Endothelial cell of umbilical vein (primary cell): Measurements from ENCODE around the gene TSPO. TPM values are rescaled to one million over a fixed set of nuclear protein-coding genes. Genes with fewer than 3 reads are reported as not detected.

Experiments
- BruUV-seq: library from RNA; stranded (reverse); fragments of 400-500 nt; replicated peaks from 2 replicates; lab custom pipeline; 2021; lab: Mats Ljungman, UMichigan
- CTCF ChIA-PET: fragments of 300-600, 350-600 bp; sonication (Branson Sonifier 250); formaldehyde crosslinking; loops from one replicate; lab custom pipeline; 2021; ENCODE audit warnings: antibody characterized with exemption, inconsistent platforms; lab: Charles Lee
- POLR2A ChIA-PET: fragments of 300-600, 350-600 bp; sonication (Branson Sonifier 250); formaldehyde crosslinking; loops from one replicate; lab custom pipeline; 2021; ENCODE audit warnings: antibody characterized with exemption, inconsistent platforms; lab: Charles Lee
- DNase-seq: peaks from one replicate; pipeline ENCODE4 v3.0.0-alpha.2; 2011; ENCODE audit warnings: low read depth, low spot score
- FAIRE-seq: peaks from 2 replicates; lab custom pipeline; 2011; peaks lifted over from hg19 to GRCh38; lab: Jason Lieb, UNC
- H2AFZ ChIP-seq: 2 replicates; pipeline ENCODE4 v1.6.0; 2012; ENCODE audit warnings: low read depth, low read length, control low read depth, inconsistent platforms
- H3K27ac ChIP-seq: 2 replicates; pipeline ENCODE4 v1.5.1; 2011; ENCODE audit warnings: low read depth, mild to moderate bottlenecking, control low read depth, low read length, moderate library complexity; ENCODE audit not compliant: insufficient read depth
- H3K27me3 ChIP-seq, 2 experiments: 2 replicates each; pipeline versions ENCODE4 v1.6.0 to v1.6.1; 2011; ENCODE audit warnings: low read length in 2 of 2, mixed read lengths in 1 of 2; ENCODE audit not compliant: control insufficient read depth in 2 of 2, insufficient read depth in 2 of 2
- H3K36me3 ChIP-seq, 2 experiments: 2 replicates in 1 of 2; 3 replicates in 1 of 2; pipeline ENCODE4 v1.5.1; 2011; ENCODE audit warnings: low read length in 2 of 2, mild to moderate bottlenecking in 1 of 2, moderate library complexity in 1 of 2; ENCODE audit not compliant: control insufficient read depth in 2 of 2, insufficient read depth in 2 of 2; ENCODE audit errors: extremely low read depth in 1 of 2
- H3K4me1 ChIP-seq: 3 replicates; pipeline ENCODE4 v1.5.1; 2011; ENCODE audit warnings: mild to moderate bottlenecking, low read length; ENCODE audit not compliant: control insufficient read depth, insufficient read depth; ENCODE audit errors: extremely low read depth
- H3K4me2 ChIP-seq: 2 replicates; pipeline ENCODE4 v1.6.1; 2011; ENCODE audit warnings: low read length, control low read depth, mixed read lengths; ENCODE audit not compliant: insufficient read depth
- H3K4me3 ChIP-seq, 3 experiments: fragments of 200-600 bp in 1 of 3; sonication (generic), shearing (Covaris generic) in 1 of 3; replicated peaks in 1 of 3; 2 replicates each; pipeline ENCODE4 v1.5.1; 2011 to 2016; ENCODE audit warnings: control low read depth in 3 of 3, low read length in 3 of 3, mild to moderate bottlenecking in 2 of 3, inconsistent platforms in 1 of 3, low read depth in 1 of 3, moderate library complexity in 1 of 3; ENCODE audit not compliant: insufficient read depth in 1 of 3
- H3K79me2 ChIP-seq: 2 replicates; pipeline ENCODE4 v1.6.0; 2012; ENCODE audit warnings: low read length, inconsistent platforms; ENCODE audit not compliant: control insufficient read depth, insufficient read depth
- H3K9ac ChIP-seq: replicated peaks from 2 replicates; pipeline ENCODE3; 2011; ENCODE audit warnings: low read length, control low read depth; ENCODE audit not compliant: insufficient read depth; ENCODE audit errors: extremely low read depth
- H3K9me1 ChIP-seq: replicated peaks from 3 replicates; pipeline ENCODE4 v1.6.0; 2011; ENCODE audit warnings: mild to moderate bottlenecking, low read length; ENCODE audit not compliant: control insufficient read depth, insufficient read depth; ENCODE audit errors: extremely low read depth
- H3K9me3 ChIP-seq: replicated peaks from 2 replicates; pipeline ENCODE4 v1.5.1; 2012; ENCODE audit warnings: low read length, inconsistent platforms; ENCODE audit not compliant: control insufficient read depth, insufficient read depth
- H4K20me1 ChIP-seq: replicated peaks from 2 replicates; pipeline ENCODE3; 2011; ENCODE audit warnings: mild to moderate bottlenecking, low read length; ENCODE audit not compliant: control insufficient read depth, insufficient read depth; ENCODE audit errors: extremely low read depth
- EZH2 ChIP-seq: IDR thresholded peaks from 2 replicates; pipeline ENCODE4 v1.6.1; 2012; ENCODE audit warnings: borderline replicate concordance, low read depth, mild to moderate bottlenecking, moderate library complexity, low read length, inconsistent platforms; ENCODE audit not compliant: severe bottlenecking
- FOS ChIP-seq: IDR thresholded peaks from 2 replicates; pipeline ENCODE4 v1.6.1; 2011; ENCODE audit warnings: mild to moderate bottlenecking, low read length, moderate library complexity, borderline replicate concordance; ENCODE audit not compliant: insufficient read depth
- GATA2 ChIP-seq: IDR thresholded peaks from 2 replicates; pipeline ENCODE4 v1.7.0; 2011; ENCODE audit warnings: low read depth, mild to moderate bottlenecking, moderate library complexity, mixed read lengths, low read length; ENCODE audit not compliant: insufficient read length, insufficient read depth
- JUN ChIP-seq: IDR thresholded peaks from 2 replicates; pipeline ENCODE4 v1.6.1; 2011; ENCODE audit warnings: borderline replicate concordance, low read depth; ENCODE audit not compliant: insufficient read length, insufficient read depth
- MYC ChIP-seq: IDR thresholded peaks from one replicate; pipeline ENCODE4 v1.6.1; 2011; ENCODE audit warnings: mild to moderate bottlenecking, low read depth, low read length
- POLR2A ChIP-seq: IDR thresholded peaks from 2 replicates; pipeline ENCODE4 v1.6.1; 2012; ENCODE audit warnings: low read depth, mild to moderate bottlenecking, control low read depth, low read length
- POLR2AphosphoS5 ChIP-seq: IDR thresholded peaks from 2 replicates; pipeline ENCODE4 v1.6.1; 2012; ENCODE audit warnings: low read depth, mild to moderate bottlenecking, control low read depth, low read length, moderate library complexity; ENCODE audit not compliant: insufficient read depth
- dilution Hi-C: fragments of 300-500 bp; cut with MboI; formaldehyde crosslinking; loops from one replicate; pipeline ENCODE4 v1.15.0; 2019; ENCODE audit warnings: low sequenced_read_pairs; ENCODE audit not compliant: extremely low pct_ligation_motif_present
- intact Hi-C: fragments of 100-400 bp; cut with micrococcal nuclease; formaldehyde crosslinking; loops from one replicate; pipeline ENCODE4 v1.10.0; 2022
- polyA plus RNA-seq, 4 experiments: library from polyadenylated mRNA; depleted of rRNA in 3 of 4; stranded (reverse) in 3 of 4; unstranded in 1 of 4; fragments of >200 nt; gene quantifications; 2 replicates each; pipeline versions ENCODE4 v1.2.1 to v1.2.3, GENCODE V29; 2011 to 2012; ENCODE audit warnings: missing spikeins in 1 of 4
- total RNA-seq: library from RNA; stranded (reverse); gene quantifications from 2 replicates; pipeline ENCODE4 v1.2.3, GENCODE V29; 2021
- TF ChIP-seq, protein P1 (sequence below), 2 donors: IDR thresholded peaks; 1 replicate in 1 of 2; 2 replicates in 1 of 2; pipeline ENCODE4 v1.5.1; 2011; ENCODE audit warnings: low read length in 2 of 2, mild to moderate bottlenecking in 2 of 2, moderate library complexity in 2 of 2, control low read depth in 1 of 2, inconsistent platforms in 1 of 2, low read depth in 1 of 2; ENCODE audit not compliant: insufficient read depth in 1 of 2; ENCODE audit errors: extremely low read depth in 1 of 2
- TF ChIP-seq, protein P2 (sequence below): IDR thresholded peaks from 2 replicates; pipeline ENCODE4 v1.6.1; 2011; ENCODE audit not compliant: insufficient read depth, insufficient read length

Gene TSPO
- total and polyA plus RNA-seq, 2 donors (not counting 3 experiments of a cell fraction or from before 2014, with no cell fraction given) = 328 to 720 TPM

DNA sequence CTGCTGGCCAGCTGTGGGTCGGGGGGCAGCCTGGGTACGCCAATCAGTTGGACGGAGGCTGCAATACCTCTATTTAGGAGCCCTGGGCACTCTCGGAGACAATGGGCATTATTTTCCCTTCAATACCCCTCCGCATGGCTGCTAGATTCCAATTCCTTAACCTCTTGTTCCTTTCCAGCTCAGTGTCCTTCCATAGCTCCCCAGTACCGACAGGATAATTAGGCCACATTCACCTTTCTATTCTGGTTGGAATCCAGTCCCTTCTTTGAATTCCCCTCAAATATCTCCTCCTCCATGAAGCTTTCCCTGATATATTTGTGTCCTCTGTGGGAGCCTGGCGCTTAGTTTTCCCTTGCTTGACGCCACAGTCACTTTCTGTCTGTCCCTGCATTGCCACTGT lies 45.1 kb upstream of the TSPO start:
- Histone ChIP-seq H3K36me3 (no peaks in the 10 kb centered on the region), H3K27ac (no peak overlapping the region), H3K27me3 (peaks cover 10% of the 10 kb centered on the region in 2 experiments), H3K4me1 (peaks cover under 1% of the 10 kb centered on the region), H3K4me2 (no peak overlapping the region), H2AFZ (no peak overlapping the region), H3K9me3 (no peaks in the 10 kb centered on the region), H3K79me2 (no peaks in the 10 kb centered on the region), H4K20me1 (no peaks in the 10 kb centered on the region), H3K4me3 (no peak overlapping the region), H3K9me1 (no peaks in the 10 kb centered on the region), H3K9ac (no peak overlapping the region)
- no TSS peak for BruUV-seq
- dilution Hi-C loops (no loop called here), intact Hi-C loops (no loop called here)
- TF ChIP-seq EZH2 = no peak
- TF ChIP-seq MYC = no peak
- TF ChIP-seq JUN = no peak
- no peak for TF ChIP-seq POLR2A
- TF ChIP-seq, protein P1, sequence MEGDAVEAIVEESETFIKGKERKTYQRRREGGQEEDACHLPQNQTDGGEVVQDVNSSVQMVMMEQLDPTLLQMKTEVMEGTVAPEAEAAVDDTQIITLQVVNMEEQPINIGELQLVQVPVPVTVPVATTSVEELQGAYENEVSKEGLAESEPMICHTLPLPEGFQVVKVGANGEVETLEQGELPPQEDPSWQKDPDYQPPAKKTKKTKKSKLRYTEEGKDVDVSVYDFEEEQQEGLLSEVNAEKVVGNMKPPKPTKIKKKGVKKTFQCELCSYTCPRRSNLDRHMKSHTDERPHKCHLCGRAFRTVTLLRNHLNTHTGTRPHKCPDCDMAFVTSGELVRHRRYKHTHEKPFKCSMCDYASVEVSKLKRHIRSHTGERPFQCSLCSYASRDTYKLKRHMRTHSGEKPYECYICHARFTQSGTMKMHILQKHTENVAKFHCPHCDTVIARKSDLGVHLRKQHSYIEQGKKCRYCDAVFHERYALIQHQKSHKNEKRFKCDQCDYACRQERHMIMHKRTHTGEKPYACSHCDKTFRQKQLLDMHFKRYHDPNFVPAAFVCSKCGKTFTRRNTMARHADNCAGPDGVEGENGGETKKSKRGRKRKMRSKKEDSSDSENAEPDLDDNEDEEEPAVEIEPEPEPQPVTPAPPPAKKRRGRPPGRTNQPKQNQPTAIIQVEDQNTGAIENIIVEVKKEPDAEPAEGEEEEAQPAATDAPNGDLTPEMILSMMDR (IDR thresholded peaks at IDR 0.05; ENCODE audit: extremely low read depth in 1 of 2, insufficient read depth in 1 of 2, low read depth in 1 of 2, low read length in 2 of 2) = no peak
- TF ChIP-seq FOS = no peak
- TF ChIP-seq, protein P2, sequence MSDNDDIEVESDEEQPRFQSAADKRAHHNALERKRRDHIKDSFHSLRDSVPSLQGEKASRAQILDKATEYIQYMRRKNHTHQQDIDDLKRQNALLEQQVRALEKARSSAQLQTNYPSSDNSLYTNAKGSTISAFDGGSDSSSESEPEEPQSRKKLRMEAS = no peak
- TF ChIP-seq POLR2AphosphoS5 = no peak
- no peak for TF ChIP-seq GATA2
- DNase-seq = no peak
- POLR2A ChIA-PET = no interaction called here
- CTCF ChIA-PET = no interaction called here
- no peak for FAIRE-seq
